ENCODE measurements around the gene PLCB1. TPM values are rescaled to one million over a fixed set of nuclear protein-coding genes. Genes with fewer than 3 reads are reported as not detected.

The PLCB1 gene
- total and polyA plus RNA-seq, 10 of the 15 experiments (the other 5 are each of a cell fraction or from before 2014, with no cell fraction given), result 0.05 to 5.3 (median 0.17) TPM; not detected in 1

DNA sequence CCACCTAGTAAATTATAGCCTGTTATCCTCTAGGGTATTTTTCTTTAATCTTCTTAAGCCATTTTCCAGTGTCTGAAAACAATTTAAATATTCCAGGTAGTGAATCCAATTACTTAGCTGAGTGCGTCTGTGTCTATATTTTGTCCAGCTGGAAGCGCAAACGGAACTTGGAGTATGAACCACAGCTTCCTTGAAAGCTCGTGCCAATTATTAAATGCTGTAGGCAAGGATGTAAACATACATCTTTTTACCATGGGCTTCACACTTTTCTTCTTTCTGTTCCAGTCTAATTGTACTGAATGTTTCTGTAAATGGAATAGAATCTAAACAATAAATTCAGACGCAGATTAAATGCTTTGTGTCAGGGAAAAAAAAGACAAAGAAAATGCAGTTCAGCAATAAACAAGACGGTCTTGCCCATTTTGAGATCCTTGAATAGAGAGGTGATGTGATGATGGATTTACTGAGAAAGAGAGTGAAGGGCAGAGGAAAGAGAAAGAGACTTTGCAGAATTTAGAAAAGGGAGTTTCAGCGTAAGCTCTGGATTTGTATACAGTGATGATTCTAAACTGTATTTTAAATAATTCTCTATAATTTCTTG lies 1.9 kb downstream of the PLCB1 start:
- in situ Hi-C loops (cut with MboI), result loop anchor here (10.0 kb wide), 1 partner anchor 251 kb away; no protein-coding TSS in a partner anchor
- intact Hi-C loops (cut with micrococcal nuclease; ENCODE audit: unreplicated experiment), result loop anchor here (2.0 to 5.0 kb wide), 5 partner anchors 73 to 587 kb away; no protein-coding TSS in a partner anchor
- ChIA-PET RAD21 (ENCODE audit: unreplicated experiment) (interaction anchor here (2.1 kb wide), 1 partner anchor 588 kb away, joined by 9 read pairs; no protein-coding TSS in a partner anchor), POLR2A (no interaction called here), SMC1A (ENCODE audit: uncharacterized antibody, unreplicated experiment) (interaction anchor here (0.7 to 3.6 kb wide), 6 partner anchors 11 to 588 kb away, joined by 3 to 19 read pairs (median 4); no protein-coding TSS in a partner anchor), CTCF (interaction anchor here (1.0 to 5.3 kb wide), 5 partner anchors 24 to 588 kb away, joined by 3 to 39 read pairs (median 4); no protein-coding TSS in a partner anchor)
- Histone ChIP-seq H3K9me3 (replicated peaks; ENCODE audit: control insufficient read depth, insufficient read depth, low read length) (no peaks in the 10 kb centered on the region), H3K9ac (ENCODE audit: control insufficient read depth, insufficient read depth, low read length) (no peak overlapping the region), H3K4me3 (no peak overlapping the region), H4K20me1 (ENCODE audit: control insufficient read depth, insufficient read depth) (no peaks in the 10 kb centered on the region), H3K36me3 (ENCODE audit: control insufficient read depth in 2 of 2, insufficient read depth in 2 of 2, low read length in 1 of 2) (no peaks in the 10 kb centered on the region), H3K27ac (ENCODE audit: control insufficient read depth, insufficient read depth) (no peak overlapping the region), H3K27me3 (replicated peaks in 1 of 2; ENCODE audit: control insufficient read depth in 2 of 2, insufficient read depth in 2 of 2, low read length in 1 of 2) (peaks cover 5 to 10% of the 10 kb centered on the region in 2 experiments), H3K4me2 (ENCODE audit: control insufficient read depth, insufficient read depth) (no peak overlapping the region), H3K79me2 (ENCODE audit: control insufficient read depth, insufficient read depth, low read length) (no peaks in the 10 kb centered on the region), H2AFZ (ENCODE audit: control insufficient read depth, low read depth, low read length) (no peak overlapping the region), H3K4me1 (ENCODE audit: control insufficient read depth, insufficient read depth, low read length) (no peaks in the 10 kb centered on the region)
- BruUV-seq (replicated peaks), result TSS peak; percentile 50
- WGBS (ENCODE audit: insufficient coverage, insufficient replicate concordance, low lambda C conversion rate, missing lambda C conversion rate), result 18% methylated on average over 7 of the region's 7 CpGs
- ATAC-seq (no peak), DNase-seq (ENCODE audit: low read depth, low spot score) (no peak), FAIRE-seq (no peak)
- no peak for TF ChIP-seq NR2F1 (conservative IDR thresholded peaks at IDR 0.05)
- TF ChIP-seq FOXK2 (IDR thresholded peaks at IDR 0.05), result no peak
- no peak for TF ChIP-seq SIN3A (IDR thresholded peaks at IDR 0.05; ENCODE audit: low read depth, low read length)
- TF ChIP-seq SRF (IDR thresholded peaks at IDR 0.05; ENCODE audit: low read depth in 2 of 2, low read length in 2 of 2), result no peak
- TF ChIP-seq, protein P1, sequence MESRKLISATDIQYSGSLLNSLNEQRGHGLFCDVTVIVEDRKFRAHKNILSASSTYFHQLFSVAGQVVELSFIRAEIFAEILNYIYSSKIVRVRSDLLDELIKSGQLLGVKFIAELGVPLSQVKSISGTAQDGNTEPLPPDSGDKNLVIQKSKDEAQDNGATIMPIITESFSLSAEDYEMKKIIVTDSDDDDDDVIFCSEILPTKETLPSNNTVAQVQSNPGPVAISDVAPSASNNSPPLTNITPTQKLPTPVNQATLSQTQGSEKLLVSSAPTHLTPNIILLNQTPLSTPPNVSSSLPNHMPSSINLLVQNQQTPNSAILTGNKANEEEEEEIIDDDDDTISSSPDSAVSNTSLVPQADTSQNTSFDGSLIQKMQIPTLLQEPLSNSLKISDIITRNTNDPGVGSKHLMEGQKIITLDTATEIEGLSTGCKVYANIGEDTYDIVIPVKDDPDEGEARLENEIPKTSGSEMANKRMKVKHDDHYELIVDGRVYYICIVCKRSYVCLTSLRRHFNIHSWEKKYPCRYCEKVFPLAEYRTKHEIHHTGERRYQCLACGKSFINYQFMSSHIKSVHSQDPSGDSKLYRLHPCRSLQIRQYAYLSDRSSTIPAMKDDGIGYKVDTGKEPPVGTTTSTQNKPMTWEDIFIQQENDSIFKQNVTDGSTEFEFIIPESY (IDR thresholded peaks at IDR 0.05), result no peak
- no peak for TF ChIP-seq RCOR1 (conservative IDR thresholded peaks at IDR 0.05; ENCODE audit: low read depth, low read length)
- TF ChIP-seq ZSCAN29 (IDR thresholded peaks at IDR 0.05), result no peak
- no peak for TF ChIP-seq NFYA (IDR thresholded peaks at IDR 0.05; ENCODE audit: borderline replicate concordance, low read depth, low read length)
- no peak for TF ChIP-seq ASH2L (IDR thresholded peaks at IDR 0.05; ENCODE audit: borderline replicate concordance, low read depth)
- no peak for TF ChIP-seq DPF2 (IDR thresholded peaks at IDR 0.05)
- no peak for TF ChIP-seq CHD1 (IDR thresholded peaks at IDR 0.05; ENCODE audit: low read depth, low read length)
